Hepatocyte (in vitro differentiated cells): Measurements from ENCODE around the gene JMJD7.
"Not testable (repeated sequence)": the region's sequence is repeated elsewhere in the genome, so short reads cannot be mapped to it uniquely, and the experiment has no call there.

Experiments used
- CTCF ChIP-seq: fragments of 200-600 bp; sonication (generic); IDR thresholded peaks from 2 replicates; pipeline ENCODE4 v1.5.1; 2016; ENCODE audit warnings: antibody characterized with exemption, mild to moderate bottlenecking; ENCODE audit not compliant: poor library complexity
- EZH2 ChIP-seq: fragments of 200-600 bp; sonication (generic); IDR thresholded peaks from 2 replicates; pipeline ENCODE4 v1.6.1; 2016; ENCODE audit warnings: antibody characterized with exemption, mild to moderate bottlenecking, borderline replicate concordance

GRCh38 chr15:41831291-41831690 is 3.4 kb downstream of the JMJD7 start:
- not testable (repeated sequence) for TF ChIP-seq EZH2, CTCF
